ENCODE data around the gene RC3H2. TPM values are rescaled to one million over a fixed set of nuclear protein-coding genes. Genes with fewer than 3 reads are reported as not detected.

RC3H2 gene, protein sequence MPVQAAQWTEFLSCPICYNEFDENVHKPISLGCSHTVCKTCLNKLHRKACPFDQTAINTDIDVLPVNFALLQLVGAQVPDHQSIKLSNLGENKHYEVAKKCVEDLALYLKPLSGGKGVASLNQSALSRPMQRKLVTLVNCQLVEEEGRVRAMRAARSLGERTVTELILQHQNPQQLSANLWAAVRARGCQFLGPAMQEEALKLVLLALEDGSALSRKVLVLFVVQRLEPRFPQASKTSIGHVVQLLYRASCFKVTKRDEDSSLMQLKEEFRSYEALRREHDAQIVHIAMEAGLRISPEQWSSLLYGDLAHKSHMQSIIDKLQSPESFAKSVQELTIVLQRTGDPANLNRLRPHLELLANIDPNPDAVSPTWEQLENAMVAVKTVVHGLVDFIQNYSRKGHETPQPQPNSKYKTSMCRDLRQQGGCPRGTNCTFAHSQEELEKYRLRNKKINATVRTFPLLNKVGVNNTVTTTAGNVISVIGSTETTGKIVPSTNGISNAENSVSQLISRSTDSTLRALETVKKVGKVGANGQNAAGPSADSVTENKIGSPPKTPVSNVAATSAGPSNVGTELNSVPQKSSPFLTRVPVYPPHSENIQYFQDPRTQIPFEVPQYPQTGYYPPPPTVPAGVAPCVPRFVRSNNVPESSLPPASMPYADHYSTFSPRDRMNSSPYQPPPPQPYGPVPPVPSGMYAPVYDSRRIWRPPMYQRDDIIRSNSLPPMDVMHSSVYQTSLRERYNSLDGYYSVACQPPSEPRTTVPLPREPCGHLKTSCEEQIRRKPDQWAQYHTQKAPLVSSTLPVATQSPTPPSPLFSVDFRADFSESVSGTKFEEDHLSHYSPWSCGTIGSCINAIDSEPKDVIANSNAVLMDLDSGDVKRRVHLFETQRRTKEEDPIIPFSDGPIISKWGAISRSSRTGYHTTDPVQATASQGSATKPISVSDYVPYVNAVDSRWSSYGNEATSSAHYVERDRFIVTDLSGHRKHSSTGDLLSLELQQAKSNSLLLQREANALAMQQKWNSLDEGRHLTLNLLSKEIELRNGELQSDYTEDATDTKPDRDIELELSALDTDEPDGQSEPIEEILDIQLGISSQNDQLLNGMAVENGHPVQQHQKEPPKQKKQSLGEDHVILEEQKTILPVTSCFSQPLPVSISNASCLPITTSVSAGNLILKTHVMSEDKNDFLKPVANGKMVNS
- 10 to 100 TPM; 45.0 to 57.3 (median 52.6) TPM for total RNA-seq

DNA sequence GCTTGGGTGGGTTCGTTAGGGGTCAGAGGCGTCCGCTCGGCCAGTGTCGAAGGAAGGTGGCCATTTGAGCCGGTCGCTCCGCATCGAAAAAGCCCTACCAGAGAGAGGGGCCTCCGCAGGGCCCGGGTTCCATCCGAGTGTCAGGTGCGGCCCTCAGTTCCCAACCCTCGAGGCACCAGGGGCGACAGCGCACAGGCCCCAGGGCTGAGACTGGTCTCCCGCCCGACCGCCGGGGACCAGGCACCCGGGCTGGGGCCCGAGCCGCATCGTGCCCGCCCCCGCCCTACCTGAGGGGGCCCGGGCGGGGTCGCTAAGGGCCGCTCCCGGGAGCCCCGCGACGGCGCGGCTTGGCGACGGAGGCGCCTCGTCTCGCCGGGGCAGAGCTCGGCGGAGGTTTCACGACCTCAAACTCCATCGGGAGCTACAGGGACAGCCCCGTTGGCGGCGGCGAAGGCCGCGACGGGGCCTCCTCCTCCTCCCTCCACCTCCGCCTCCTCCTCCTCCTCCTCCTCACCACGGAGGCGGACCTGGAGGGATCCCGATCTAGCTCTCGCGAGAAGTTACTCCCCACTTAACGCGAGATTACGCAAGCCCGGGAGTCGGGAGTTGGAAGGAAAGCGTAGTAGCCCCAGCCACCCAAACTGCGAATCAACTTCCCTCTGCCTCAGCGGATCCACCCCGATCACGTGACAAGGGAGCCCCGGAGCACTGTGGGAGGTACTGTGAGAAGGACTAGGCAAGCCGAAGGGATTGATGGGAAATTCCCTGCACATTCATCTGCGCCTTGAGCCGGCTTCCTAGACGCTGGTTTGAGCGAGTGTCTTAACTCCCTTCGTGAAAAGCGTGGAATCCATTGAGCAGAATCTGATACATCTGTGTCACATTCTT, at the start of gene RC3H2:
Gene RC3H2, minus strand, starts transcription at position 537 of the 888 bp plus-strand sequence. CDS start 7,850 bp downstream, outside the sequence.
- TF ChIP-seq, protein P1, sequence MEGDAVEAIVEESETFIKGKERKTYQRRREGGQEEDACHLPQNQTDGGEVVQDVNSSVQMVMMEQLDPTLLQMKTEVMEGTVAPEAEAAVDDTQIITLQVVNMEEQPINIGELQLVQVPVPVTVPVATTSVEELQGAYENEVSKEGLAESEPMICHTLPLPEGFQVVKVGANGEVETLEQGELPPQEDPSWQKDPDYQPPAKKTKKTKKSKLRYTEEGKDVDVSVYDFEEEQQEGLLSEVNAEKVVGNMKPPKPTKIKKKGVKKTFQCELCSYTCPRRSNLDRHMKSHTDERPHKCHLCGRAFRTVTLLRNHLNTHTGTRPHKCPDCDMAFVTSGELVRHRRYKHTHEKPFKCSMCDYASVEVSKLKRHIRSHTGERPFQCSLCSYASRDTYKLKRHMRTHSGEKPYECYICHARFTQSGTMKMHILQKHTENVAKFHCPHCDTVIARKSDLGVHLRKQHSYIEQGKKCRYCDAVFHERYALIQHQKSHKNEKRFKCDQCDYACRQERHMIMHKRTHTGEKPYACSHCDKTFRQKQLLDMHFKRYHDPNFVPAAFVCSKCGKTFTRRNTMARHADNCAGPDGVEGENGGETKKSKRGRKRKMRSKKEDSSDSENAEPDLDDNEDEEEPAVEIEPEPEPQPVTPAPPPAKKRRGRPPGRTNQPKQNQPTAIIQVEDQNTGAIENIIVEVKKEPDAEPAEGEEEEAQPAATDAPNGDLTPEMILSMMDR (IDR thresholded peaks at IDR 0.05; ENCODE audit: low read depth), result no peak

DNA sequence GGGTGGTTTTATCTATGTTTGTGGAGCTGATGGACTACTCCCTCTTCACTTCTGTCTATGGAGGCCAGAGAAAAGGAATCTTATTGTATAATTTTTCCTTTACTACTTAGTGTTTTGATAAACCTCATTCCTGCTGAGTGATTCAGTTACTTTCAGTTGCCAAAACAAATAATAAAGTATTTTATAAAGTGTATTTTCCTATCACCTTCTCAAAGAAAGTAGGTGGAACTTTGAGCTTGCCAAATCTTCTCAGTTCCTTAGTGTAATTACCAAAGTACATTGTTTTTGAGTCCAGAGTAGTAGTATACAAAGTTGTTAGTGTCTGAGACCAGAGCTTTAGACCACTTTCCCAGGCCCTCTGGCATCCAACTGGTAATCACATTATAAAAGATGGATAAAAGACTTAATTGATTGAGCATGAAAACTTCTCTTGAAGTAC, 49.1 kb upstream of the RC3H2 start:
- TF ChIP-seq, protein P1 (IDR thresholded peaks at IDR 0.05; ENCODE audit: low read depth), result no peak

DNA sequence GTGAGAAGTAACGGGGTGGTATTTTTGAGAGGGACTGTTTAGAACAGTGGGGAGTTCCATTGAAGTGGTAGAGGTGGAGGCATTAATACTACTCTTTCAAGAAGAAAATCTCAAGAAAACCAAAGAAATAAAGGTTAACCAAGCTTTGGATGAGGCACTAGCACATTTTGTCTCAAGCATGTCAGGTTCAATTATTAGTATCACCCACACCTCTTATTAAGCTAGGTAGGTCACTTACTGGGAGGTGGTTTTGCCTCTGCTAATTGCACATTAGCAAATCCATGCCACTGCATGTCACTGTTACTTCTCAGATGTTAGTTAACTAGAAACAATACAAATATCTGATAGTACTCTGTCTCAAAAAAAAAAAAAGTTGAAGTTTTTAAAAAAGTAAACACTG, 45.9 kb upstream of the RC3H2 start:
- TF ChIP-seq, protein P1 (IDR thresholded peaks at IDR 0.05; ENCODE audit: low read depth), result no peak

DNA sequence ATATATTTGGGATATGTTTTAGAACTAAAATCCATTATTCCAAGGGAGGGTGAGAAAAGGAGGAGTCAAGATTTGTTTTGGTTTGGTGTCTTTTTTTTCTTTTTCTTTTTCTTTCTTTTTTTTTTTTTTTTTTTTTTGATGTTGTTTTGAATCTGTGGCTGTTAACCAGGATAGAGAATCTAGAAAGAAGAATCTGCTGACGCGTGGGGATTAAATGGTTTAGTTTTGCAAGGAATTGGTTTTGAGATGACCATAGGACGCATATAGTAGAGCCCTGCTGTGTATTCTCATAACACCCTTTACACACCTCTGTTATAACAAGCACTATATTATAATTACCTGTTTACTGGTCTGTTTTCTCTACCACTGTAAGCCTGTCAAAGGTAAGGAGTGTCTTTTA, 45.1 kb upstream of the RC3H2 start:
- TF ChIP-seq, protein P1 (IDR thresholded peaks at IDR 0.05; ENCODE audit: low read depth), result no peak

DNA sequence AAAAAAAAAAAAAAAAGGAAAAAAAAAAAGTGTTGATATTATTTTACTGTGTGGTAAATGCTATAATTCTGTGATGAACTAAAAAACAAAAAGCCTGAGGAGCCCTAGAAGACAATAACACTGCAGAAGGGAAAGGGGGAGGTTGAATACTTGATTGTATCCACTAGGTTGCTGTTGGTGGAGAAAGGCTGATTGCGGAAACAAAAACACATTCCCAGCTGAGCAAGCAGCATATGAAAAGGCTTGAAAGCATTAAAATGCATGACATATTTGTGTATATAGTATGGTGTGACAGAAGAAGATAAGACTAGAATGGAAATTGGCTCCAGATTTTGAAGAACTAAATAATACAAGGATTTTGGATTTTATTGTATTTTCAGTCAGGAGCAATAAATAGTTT, 44.5 kb upstream of the RC3H2 start:
- TF ChIP-seq, protein P1 (IDR thresholded peaks at IDR 0.05; ENCODE audit: low read depth), result no peak

DNA sequence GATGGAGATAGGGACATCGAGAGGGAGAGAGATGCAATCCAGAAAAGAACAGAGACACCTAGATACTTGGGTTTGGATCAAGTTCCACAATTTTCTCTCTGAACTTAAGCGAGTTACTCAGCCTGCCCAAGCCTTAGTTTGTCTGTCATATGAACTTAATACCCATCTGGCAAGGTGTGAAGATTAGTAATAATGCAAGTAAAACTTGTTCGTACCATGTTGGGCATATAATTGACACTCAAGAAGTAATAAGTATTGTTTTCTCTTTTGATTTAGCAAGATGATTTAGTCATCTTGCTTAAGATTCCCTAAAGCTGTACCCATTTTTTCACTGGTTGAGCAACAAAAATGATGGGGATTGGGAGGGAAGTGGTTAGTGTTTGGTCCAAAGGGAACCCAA, 43.2 kb upstream of the RC3H2 start:
- TF ChIP-seq, protein P1 (IDR thresholded peaks at IDR 0.05; ENCODE audit: low read depth), result no peak

Measured in subcutaneous adipose tissue (tissue), 4 donors.